Activated T-helper 2 cell treated with anti-CD3 and anti-CD28 coated beads, Interferon-gamma antibody, Interleukin-2, Interleukin-4, amounts not matched to agents 10 μg/mL and 5 μg/mL and 100 μg/mL, durations not matched to agents 14 hours and 24 hours and 36 hours (primary cell): ENCODE results near the gene UBE2O. TPM values are rescaled to one million over a fixed set of nuclear protein-coding genes. Genes with fewer than 3 reads are reported as not detected.

ENCODE experiments used
- DNase-seq: peaks from one replicate; pipeline ENCODE4 v3.0.0; 2021; ENCODE audit warnings: low spot score
- H3K27ac Mint-ChIP-seq: one replicate; pipeline ENCODE4 v1.8.0; 2021; ENCODE audit warnings: mixed read lengths
- H3K27me3 Mint-ChIP-seq: one replicate; pipeline ENCODE4 v1.8.0; 2021; ENCODE audit warnings: low read depth, mixed read lengths
- H3K36me3 Mint-ChIP-seq: one replicate; pipeline ENCODE4 v1.8.0; 2021; ENCODE audit warnings: low read depth, mixed read lengths
- H3K4me1 Mint-ChIP-seq: one replicate; pipeline ENCODE4 v1.8.0; 2021; ENCODE audit warnings: low read depth, mixed read lengths
- H3K4me3 Mint-ChIP-seq: one replicate; pipeline ENCODE4 v1.8.0; 2021; ENCODE audit warnings: low read depth, mild to moderate bottlenecking, moderate library complexity, mixed read lengths
- H3K9me3 Mint-ChIP-seq: one replicate; pipeline ENCODE4 v1.8.0; 2021; ENCODE audit warnings: mixed read lengths
- intact Hi-C: fragments of 100-400 bp; cut with micrococcal nuclease; formaldehyde crosslinking; loops from one replicate; pipeline ENCODE4 v1.15.1; 2023
- total RNA-seq: library from RNA; stranded (reverse); gene quantifications from 2 replicates; pipeline ENCODE4 v1.2.3, GENCODE V29; 2022

UBE2O gene
- total RNA-seq, 1 donor from 2014 or later: 46.0 TPM

DNA sequence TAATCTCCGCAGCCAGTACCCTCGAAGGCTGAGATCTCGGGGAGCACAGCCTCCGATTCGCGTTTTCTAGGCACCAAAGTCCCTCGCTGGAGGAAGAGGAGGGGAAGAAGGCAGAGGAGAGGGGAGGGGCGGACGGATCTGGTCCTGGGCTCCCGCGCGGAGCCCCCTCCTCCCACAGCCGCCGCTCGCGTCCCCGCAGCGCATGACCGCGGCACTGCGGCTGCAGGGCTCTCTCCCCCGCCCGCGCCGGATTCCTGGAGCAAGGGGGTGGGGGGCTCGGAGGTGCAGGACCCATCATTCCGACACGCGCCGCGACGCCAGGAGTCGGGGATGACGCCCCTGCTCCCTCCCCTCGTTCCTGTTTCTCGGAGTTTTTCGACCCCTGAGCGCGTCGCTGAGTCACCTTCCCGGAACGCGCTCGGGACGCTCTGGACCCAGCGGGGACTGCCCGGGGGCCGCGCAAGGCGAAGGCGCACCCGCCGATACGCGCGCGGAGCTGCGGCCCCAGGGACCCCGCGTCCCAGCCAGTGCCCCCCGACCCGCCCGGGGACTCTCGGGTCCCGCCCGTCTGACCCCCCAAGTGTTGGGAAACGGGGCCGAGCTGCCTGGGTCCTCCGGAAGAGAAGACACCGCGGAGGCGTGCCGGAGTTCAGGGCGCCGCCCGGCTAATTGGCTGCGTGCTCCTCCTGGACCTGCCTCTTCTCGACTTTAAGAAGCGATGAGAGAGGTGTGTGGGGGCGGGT is 70.0 kb downstream of the UBE2O start:
- intact Hi-C loops: no loop called here
- peaks cover 4% of the 10 kb centered on the region for H3K4me1 Mint-ChIP-seq
- no peaks in the 10 kb centered on the region for H3K36me3 Mint-ChIP-seq
- H3K9me3 Mint-ChIP-seq: no peaks in the 10 kb centered on the region
- peak overlapping the region; percentile 67 for H3K27ac Mint-ChIP-seq
- H3K27me3 Mint-ChIP-seq: no peaks in the 10 kb centered on the region
- DNase-seq: peak; percentile 71
- H3K4me3 Mint-ChIP-seq: peak overlapping the region; percentile 89

DNA sequence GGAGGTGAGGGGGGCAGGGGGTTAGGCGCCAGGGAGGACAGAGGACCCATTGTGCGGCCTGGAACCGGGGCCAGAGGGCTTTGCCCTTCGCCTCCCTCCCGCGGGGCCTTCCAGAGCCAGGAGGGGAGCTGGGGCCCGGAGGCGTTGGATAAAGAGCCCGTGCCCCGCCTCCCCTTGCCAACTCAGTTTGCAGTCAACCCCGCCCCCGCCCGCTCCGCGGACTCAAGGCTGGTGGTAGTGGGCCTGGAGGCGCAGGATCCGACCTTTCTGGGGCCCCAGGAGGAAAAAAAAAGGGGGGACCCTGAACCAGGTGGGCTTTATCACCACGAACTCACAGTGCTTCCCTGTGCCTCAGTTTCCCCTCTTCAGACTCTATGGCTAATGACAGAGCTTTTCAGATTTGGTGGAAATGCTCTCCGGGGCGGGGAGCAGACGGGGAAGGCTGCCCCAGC is 70.6 kb downstream of the UBE2O start:
- Mint-ChIP-seq H3K36me3 (no peaks in the 10 kb centered on the region), H3K4me3 (peak overlapping the region; percentile 85), H3K27me3 (no peaks in the 10 kb centered on the region), H3K27ac (peak overlapping the region; percentile 67), H3K9me3 (no peaks in the 10 kb centered on the region), H3K4me1 (peaks cover 4% of the 10 kb centered on the region)
- intact Hi-C loops: no loop called here
- no peak for DNase-seq

- DNase-seq: no peak
- Mint-ChIP-seq H3K9me3 (no peaks in the 10 kb centered on the region), H3K4me3 (no peak overlapping the region), H3K27me3 (no peaks in the 10 kb centered on the region), H3K36me3 (no peaks in the 10 kb centered on the region), H3K27ac (no peak overlapping the region), H3K4me1 (peaks cover 4% of the 10 kb centered on the region)
- intact Hi-C loops: no loop called here
These were observed 71.2 kb downstream of the UBE2O start for GRCh38 chr17:76381633-76382350.

GRCh38 chr17:76379646-76380376 is 73.1 kb downstream of the UBE2O start:
- Mint-ChIP-seq H3K36me3 (no peaks in the 10 kb centered on the region), H3K4me1 (peaks cover 4% of the 10 kb centered on the region), H3K4me3 (no peak overlapping the region), H3K27me3 (no peaks in the 10 kb centered on the region), H3K27ac (no peak overlapping the region), H3K9me3 (no peaks in the 10 kb centered on the region)
- no peak for DNase-seq
- intact Hi-C loops: no loop called here

DNA sequence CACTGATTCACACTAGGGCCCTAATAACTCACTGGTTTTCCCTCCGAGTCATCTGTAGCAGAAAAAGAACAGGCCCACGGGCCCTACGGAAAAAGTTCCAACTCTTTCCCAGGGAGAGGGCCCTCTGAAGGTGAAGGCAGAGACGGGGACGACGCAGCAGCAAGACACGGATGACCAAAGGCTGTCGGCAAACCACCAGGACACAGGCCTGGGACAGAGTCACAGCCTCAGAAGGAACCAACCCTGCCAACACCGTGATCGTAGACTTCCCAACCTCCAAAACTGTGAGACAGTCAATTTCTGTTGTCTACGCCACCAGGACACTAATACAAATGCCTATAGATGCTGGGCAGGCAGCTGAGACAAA is 73.7 kb downstream of the UBE2O start:
- intact Hi-C loops: no loop called here
- no peak overlapping the region for H3K27ac Mint-ChIP-seq
- H3K27me3 Mint-ChIP-seq: no peaks in the 10 kb centered on the region
- no peaks in the 10 kb centered on the region for H3K36me3 Mint-ChIP-seq
- H3K4me3 Mint-ChIP-seq: no peak overlapping the region
- DNase-seq: no peak
- peaks cover 4% of the 10 kb centered on the region for H3K4me1 Mint-ChIP-seq
- H3K9me3 Mint-ChIP-seq: no peaks in the 10 kb centered on the region

DNA sequence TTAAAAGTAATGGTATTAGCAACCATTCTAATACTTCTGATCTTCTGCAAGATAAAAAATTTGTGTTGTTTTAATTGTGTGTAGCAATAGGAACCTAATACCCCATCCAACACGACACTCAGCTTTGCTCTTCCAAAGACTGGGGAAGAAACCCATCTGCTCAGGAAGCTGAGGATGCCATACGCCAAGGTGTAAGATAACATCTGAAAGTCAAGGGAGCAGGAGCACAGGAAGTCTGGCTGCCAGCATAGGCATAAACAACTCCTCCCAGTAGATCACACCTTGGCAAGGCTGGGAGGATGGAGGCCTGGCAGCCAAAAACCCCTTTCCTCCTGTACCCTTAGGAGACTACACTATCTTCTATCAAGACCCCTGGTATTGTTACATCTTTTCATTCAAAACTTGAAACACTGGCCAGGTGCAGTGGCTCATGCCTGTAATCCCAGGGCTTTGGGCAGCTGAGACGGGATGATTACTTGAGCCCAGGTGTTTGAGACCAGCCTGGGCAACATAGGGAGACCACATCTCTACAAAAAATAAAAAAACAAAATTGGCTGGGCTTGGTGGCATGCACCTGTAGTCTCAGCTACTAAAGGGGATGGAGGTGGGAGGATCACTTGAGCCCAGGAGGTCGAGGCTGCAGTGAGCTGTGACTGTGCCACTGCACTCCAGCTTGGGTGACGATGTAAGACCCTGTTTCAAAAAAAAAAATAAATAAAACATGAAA is 74.2 kb downstream of the UBE2O start:
- Mint-ChIP-seq H3K4me1 (peaks cover 4% of the 10 kb centered on the region), H3K4me3 (no peak overlapping the region), H3K36me3 (no peaks in the 10 kb centered on the region), H3K27me3 (no peaks in the 10 kb centered on the region), H3K9me3 (no peaks in the 10 kb centered on the region), H3K27ac (no peak overlapping the region)
- intact Hi-C loops: no loop called here
- no peak for DNase-seq

- DNase-seq: no peak
- no peaks in the 10 kb centered on the region for H3K36me3 Mint-ChIP-seq
- H3K9me3 Mint-ChIP-seq: no peaks in the 10 kb centered on the region
- intact Hi-C loops: no loop called here
- no peak overlapping the region for H3K27ac Mint-ChIP-seq
- H3K4me3 Mint-ChIP-seq: no peak overlapping the region
- peaks cover 6% of the 10 kb centered on the region for H3K4me1 Mint-ChIP-seq
- H3K27me3 Mint-ChIP-seq: no peaks in the 10 kb centered on the region
These were observed 76.4 kb downstream of the UBE2O start for GRCh38 chr17:76376318-76377133.

GRCh38 chr17:76371656-76372628 is 81.0 kb downstream of the UBE2O start:
- Mint-ChIP-seq H3K27ac (no peak overlapping the region), H3K27me3 (no peaks in the 10 kb centered on the region), H3K9me3 (no peaks in the 10 kb centered on the region), H3K4me1 (peaks cover 4% of the 10 kb centered on the region), H3K36me3 (no peaks in the 10 kb centered on the region), H3K4me3 (no peak overlapping the region)
- no peak for DNase-seq
- intact Hi-C loops: no loop called here

DNA sequence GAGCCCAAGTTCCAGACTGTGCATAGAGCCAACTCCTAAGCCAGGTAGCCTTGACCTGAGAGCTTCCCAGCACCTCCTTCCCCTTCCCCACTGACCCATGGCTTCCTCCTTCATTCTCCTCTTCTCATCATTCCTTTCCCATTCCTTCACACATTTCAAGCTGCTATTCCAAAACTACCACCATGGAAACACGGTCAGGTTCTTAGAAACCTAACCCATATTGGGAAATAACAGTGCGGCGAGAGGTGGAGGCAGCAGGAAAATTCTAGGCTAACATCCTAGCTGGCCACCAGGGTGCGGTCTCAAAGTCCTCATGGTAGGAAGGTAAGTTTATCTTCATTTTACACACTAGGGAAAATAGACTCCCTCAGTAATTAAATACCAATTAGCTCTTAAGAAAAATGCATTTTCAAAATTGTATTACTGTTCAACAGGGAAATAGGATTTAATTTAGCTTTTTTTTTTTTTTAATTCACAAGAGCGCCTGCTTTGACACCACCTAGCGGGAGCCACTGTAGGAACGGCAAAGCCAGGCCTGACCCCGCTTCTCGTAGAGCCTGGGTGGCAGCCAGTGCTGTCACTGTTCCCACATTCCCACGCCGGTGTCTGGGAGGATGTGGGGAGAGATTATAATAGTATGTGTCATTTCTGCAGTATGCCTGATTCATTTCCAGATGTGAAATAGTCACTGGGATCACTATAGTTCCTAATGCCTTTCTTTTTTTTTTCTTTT is 82.5 kb downstream of the UBE2O start:
- peaks cover 4% of the 10 kb centered on the region for H3K4me1 Mint-ChIP-seq
- no peak overlapping the region for H3K27ac Mint-ChIP-seq
- no peak for DNase-seq
- no peaks in the 10 kb centered on the region for H3K36me3 Mint-ChIP-seq
- H3K9me3 Mint-ChIP-seq: no peaks in the 10 kb centered on the region
- intact Hi-C loops: no loop called here
- no peak overlapping the region for H3K4me3 Mint-ChIP-seq
- no peaks in the 10 kb centered on the region for H3K27me3 Mint-ChIP-seq

- peaks cover 4% of the 10 kb centered on the region for H3K4me1 Mint-ChIP-seq
- intact Hi-C loops: no loop called here
- H3K27ac Mint-ChIP-seq: no peak overlapping the region
- DNase-seq: no peak
- no peaks in the 10 kb centered on the region for H3K27me3 Mint-ChIP-seq
- H3K4me3 Mint-ChIP-seq: no peak overlapping the region
- no peaks in the 10 kb centered on the region for H3K9me3 Mint-ChIP-seq
- no peaks in the 10 kb centered on the region for H3K36me3 Mint-ChIP-seq
These were observed 83.1 kb downstream of the UBE2O start for GRCh38 chr17:76369804-76370203.

DNA sequence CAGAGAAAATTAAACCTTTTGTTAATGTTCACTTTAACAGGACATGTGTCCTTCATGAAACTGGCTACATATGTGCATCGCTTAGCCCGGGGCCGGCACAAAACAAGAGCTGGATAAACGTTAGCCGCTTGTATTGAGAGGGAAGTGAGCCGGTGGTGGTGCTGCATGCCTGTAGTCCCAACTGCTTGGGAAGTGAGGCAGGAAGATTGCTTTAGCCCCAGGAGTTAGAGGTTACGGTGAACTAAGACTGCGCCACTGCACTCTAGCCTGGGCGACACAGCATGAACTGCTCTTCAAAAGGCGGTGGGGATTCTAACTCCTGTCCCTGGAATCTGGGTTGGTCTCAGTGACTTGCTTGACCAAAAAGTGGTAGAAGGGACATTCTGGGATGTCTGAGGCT is 83.6 kb downstream of the UBE2O start:
- Mint-ChIP-seq H3K36me3 (no peaks in the 10 kb centered on the region), H3K27me3 (no peaks in the 10 kb centered on the region), H3K4me1 (peaks cover 4% of the 10 kb centered on the region), H3K4me3 (no peak overlapping the region), H3K27ac (no peak overlapping the region), H3K9me3 (no peaks in the 10 kb centered on the region)
- intact Hi-C loops: no loop called here
- no peak for DNase-seq
